Right lobe of liver (tissue), 6 donors: ENCODE data around the gene CD2BP2. TPM values are rescaled to one million over a fixed set of nuclear protein-coding genes. Genes with fewer than 3 reads are reported as not detected.

Source experiments
- ATAC-seq, 4 donors: fragments of 200-7000 bp; cut with Tn5 transposase; one replicate each; pipeline ENCODE4 v1.9.1; 2020; ENCODE audit warnings: mild to moderate bottlenecking in 4 of 4, moderate library complexity in 4 of 4
- DNase-seq, 3 donors: peaks; one replicate each; pipeline ENCODE4 v3.0.0-alpha.2; 2020
- H3K27ac ChIP-seq, 3 donors: fragments of 200-600 bp; one replicate each; pipeline ENCODE4 v1.8.0; 2022
- H3K27me3 ChIP-seq, 2 donors: fragments of 200-600 bp; one replicate each; pipeline ENCODE4 v1.8.0; 2022
- H3K36me3 ChIP-seq, 4 donors: fragments of 200-600 bp; sonication (generic) in 1 of 4; one replicate each; pipeline versions ENCODE4 v1.5.1 to v1.8.0; 2017 to 2022; ENCODE audit warnings: control low read depth in 1 of 4
- H3K4me1 ChIP-seq, 4 donors: fragments of 200-600 bp; sonication (generic) in 1 of 4; one replicate each; pipeline versions ENCODE4 v1.5.1 to v1.8.0; 2017 to 2022; ENCODE audit warnings: control low read depth in 1 of 4
- H3K4me3 ChIP-seq, 3 donors: fragments of 200-600 bp; one replicate each; pipeline ENCODE4 v1.8.0; 2022
- H3K9me3 ChIP-seq, 4 donors: fragments of 200-600 bp; sonication (generic) in 1 of 4; one replicate each; pipeline versions ENCODE4 v1.5.1 to v1.8.0; 2017 to 2022; ENCODE audit warnings: control low read depth in 1 of 4
- POLR2A ChIP-seq: fragments of 450-650 bp; IDR thresholded peaks from one replicate; pipeline ENCODE4 v1.6.1; 2017; ENCODE audit warnings: antibody characterized with exemption, mild to moderate bottlenecking
- WGBS: methylation state at CpG from one replicate; pipeline ENCODE4 v1.1.6; 2018; ENCODE audit warnings: low coverage, low lambda C conversion rate; ENCODE audit not compliant: insufficient coverage; ENCODE audit errors: missing lambda C conversion rate; 5-methylcytosine and 5-hydroxymethylcytosine counted together
- intact Hi-C, 2 donors: fragments of 100-400 bp; cut with DNase I; formaldehyde crosslinking; loops; one replicate each; pipeline versions ENCODE4 v1.11.2 to v1.14.1; 2022
- total RNA-seq, 6 experiments: library from RNA; depleted of rRNA in 2 of 6; stranded (reverse); fragments of >200 nt in 2 of 6; fragmentation: NEBNext Ultra II Directional in 3 of 6; extraction: Animal tissue kit (Norgen Biotek cat#: 25700) in 3 of 6; gene quantifications; one replicate each; pipeline versions ENCODE4 v1.1.0 to v1.2.4, GENCODE V29; 2016 to 2023
- TF ChIP-seq, protein P1 (sequence below), 4 donors: fragments of 200-600 bp in 3 of 4; fragments of 450-650 bp in 1 of 4; IDR thresholded peaks; one replicate each; pipeline versions ENCODE4 v1.5.1 to v1.8.0; 2016 to 2022; ENCODE audit warnings: antibody characterized with exemption in 4 of 4, mild to moderate bottlenecking in 2 of 4
- donor health status: DM: no; HTN: yes; CAD: no.
- donor health status: DM: no; HTN: no; CAD: no.
- donor health status: DM: no; HTN: no; CAD: no.
- donor health status: DM: no; HTN: yes; CAD: no.
- donor health status: DM: no; HTN: yes; CAD: no.

The CD2BP2 gene
- total RNA-seq, 6 experiments from 2014 or later = 14.8 to 23.8 (median 18.2) TPM

GRCh38 chr16:30395992-30396585 lies 41.0 kb upstream of the CD2BP2 start:
- Histone ChIP-seq H3K4me3 (peak overlapping the region; percentile 80 to 96 (median 82)), H3K4me1 (peaks cover 0 to 23% (median under 1%) of the 10 kb centered on the region in 4 donors), H3K27ac (peak overlapping the region in 2 of 3 donors; percentile 59 to 67), H3K36me3 (peaks cover 0 to 4% (median 0%) of the 10 kb centered on the region in 4 donors), H3K9me3 (no peaks in the 10 kb centered on the region), H3K27me3 (no peaks in the 10 kb centered on the region)
- WGBS = 12% methylated on average over 8 of the region's 13 CpGs
- ATAC-seq (no peak), DNase-seq (no peak)
- intact Hi-C loops = no loop called here
- TF ChIP-seq POLR2A = no peak
- TF ChIP-seq, protein P1, sequence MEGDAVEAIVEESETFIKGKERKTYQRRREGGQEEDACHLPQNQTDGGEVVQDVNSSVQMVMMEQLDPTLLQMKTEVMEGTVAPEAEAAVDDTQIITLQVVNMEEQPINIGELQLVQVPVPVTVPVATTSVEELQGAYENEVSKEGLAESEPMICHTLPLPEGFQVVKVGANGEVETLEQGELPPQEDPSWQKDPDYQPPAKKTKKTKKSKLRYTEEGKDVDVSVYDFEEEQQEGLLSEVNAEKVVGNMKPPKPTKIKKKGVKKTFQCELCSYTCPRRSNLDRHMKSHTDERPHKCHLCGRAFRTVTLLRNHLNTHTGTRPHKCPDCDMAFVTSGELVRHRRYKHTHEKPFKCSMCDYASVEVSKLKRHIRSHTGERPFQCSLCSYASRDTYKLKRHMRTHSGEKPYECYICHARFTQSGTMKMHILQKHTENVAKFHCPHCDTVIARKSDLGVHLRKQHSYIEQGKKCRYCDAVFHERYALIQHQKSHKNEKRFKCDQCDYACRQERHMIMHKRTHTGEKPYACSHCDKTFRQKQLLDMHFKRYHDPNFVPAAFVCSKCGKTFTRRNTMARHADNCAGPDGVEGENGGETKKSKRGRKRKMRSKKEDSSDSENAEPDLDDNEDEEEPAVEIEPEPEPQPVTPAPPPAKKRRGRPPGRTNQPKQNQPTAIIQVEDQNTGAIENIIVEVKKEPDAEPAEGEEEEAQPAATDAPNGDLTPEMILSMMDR (IDR thresholded peaks at IDR 0.05) = no peak

GRCh38 chr16:30395155-30395991 lies 40.3 kb upstream of the CD2BP2 start, which contains the start of gene ZNF48:
Gene ZNF48, plus strand, starts transcription at chr16:30395420. Its CDS starts 375 bp downstream, at chr16:30395795.
- peak within 1 kb of the TSS; percentile 44 to 67 (median 59) for H3K27ac ChIP-seq
- H3K36me3 ChIP-seq = peaks cover 0 to 4% (median 0%) of the 10 kb centered on the region in 4 donors
- under 1% methylated on average over 31 of the region's 103 CpGs for WGBS
- H3K4me1 ChIP-seq = peaks cover 0 to 20% (median 0%) of the 10 kb centered on the region in 4 donors
- TF ChIP-seq, protein P1 (IDR thresholded peaks at IDR 0.05) = peak in 3 of 4 donors; percentile 15 to 73 (median 70)
- peak; percentile 55 for TF ChIP-seq POLR2A
- DNase-seq (peak; percentile 90 to 92 (median 92)), ATAC-seq (peak; percentile 87 to 96 (median 93))
- H3K9me3 ChIP-seq = no peaks in the 10 kb centered on the region
- intact Hi-C loops = no loop called here
- H3K4me3 ChIP-seq = peak within 1 kb of the TSS; percentile 80 to 96 (median 82)
- H3K27me3 ChIP-seq = no peaks in the 10 kb centered on the region

DNA sequence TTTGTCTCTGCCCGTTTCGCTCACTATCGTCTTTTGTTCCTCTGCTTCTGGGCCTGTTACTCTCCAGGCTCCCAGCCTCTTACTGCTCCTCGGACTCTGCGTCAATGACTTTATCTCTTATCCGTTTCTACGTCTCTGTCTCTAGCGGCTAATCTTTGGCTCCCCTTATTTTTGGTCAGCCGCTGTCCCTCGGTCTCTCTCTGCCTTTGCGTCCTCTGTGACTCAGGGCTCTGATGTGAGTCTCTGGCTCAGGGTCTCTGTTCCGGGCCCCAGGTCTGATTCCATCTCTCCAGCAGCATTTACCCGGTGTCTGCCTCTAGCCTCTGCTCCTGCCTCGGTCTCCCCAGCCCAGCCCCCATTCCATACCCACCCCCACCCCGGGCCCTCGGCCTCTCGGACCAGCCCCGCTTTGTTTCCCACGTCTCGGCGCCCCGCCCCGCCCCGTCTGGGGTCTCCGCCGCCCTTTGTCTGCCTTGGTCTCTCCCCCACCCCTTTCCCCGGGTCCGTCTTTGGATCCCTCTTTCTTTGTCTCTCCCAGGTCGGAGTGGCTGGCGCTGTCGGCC lies 39.6 kb upstream of the CD2BP2 start:
- intact Hi-C loops = no loop called here
- ATAC-seq (peak in 2 of 4 donors; percentile 8 to 10), DNase-seq (no peak)
- WGBS = 12% methylated on average over 31 of the region's 31 CpGs
- TF ChIP-seq, protein P1 (IDR thresholded peaks at IDR 0.05) = no peak
- no peak for TF ChIP-seq POLR2A
- Histone ChIP-seq H3K4me3 (peak overlapping the region; percentile 80 to 96 (median 82)), H3K27ac (peak overlapping the region; percentile 44 to 67 (median 59)), H3K9me3 (no peaks in the 10 kb centered on the region), H3K4me1 (peaks cover 0 to 15% (median 0%) of the 10 kb centered on the region in 4 donors), H3K36me3 (peaks cover 0 to 4% (median 0%) of the 10 kb centered on the region in 4 donors), H3K27me3 (no peaks in the 10 kb centered on the region)

DNA sequence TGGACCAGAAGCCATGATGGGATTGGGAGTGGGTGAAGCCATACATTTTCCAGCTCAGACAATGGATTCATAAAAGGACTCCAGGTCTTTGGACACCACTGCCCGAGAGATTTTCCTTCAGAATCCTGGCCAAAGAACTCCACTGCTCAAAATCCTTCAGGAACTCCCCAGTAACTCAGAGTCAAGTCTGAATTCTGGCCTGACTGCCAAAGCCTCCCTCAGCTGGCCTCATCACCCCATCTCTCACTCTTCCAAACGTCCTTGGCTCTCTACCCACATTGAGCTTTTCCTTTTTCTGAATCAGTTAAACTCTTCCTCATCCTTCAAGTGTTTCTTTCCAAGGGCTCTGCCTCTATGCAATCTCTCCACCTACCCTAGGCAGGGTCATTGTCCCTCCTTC lies 28.4 kb upstream of the CD2BP2 start:
- TF ChIP-seq POLR2A = no peak
- no peaks in the 10 kb centered on the region for H3K9me3 ChIP-seq
- intact Hi-C loops = no loop called here
- H3K4me1 ChIP-seq = peaks cover 0 to 6% (median 2%) of the 10 kb centered on the region in 4 donors
- no peaks in the 10 kb centered on the region for H3K27me3 ChIP-seq
- no peaks in the 10 kb centered on the region for H3K36me3 ChIP-seq
- DNase-seq (no peak), ATAC-seq (no peak)
- no peak overlapping the region for H3K27ac ChIP-seq
- no peak overlapping the region for H3K4me3 ChIP-seq
- 64% methylated on average over 2 of the region's 2 CpGs for WGBS
